K562 (cell line): Measurements from ENCODE around the gene KRTCAP2. TPM values are rescaled to one million over a fixed set of nuclear protein-coding genes. Genes with fewer than 3 reads are reported as not detected.
A peak's percentile ranks its signal among the peaks of the same experiment; 100 is the strongest.

Source experiments
- BCLAF1 ChIP-seq, 2 experiments: fragments of 450-650 bp in 1 of 2; IDR thresholded peaks; 2 replicates each; pipeline ENCODE4 v1.6.1; 2011 to 2017; ENCODE audit warnings: low read depth in 2 of 2, antibody characterized with exemption in 1 of 2, borderline replicate concordance in 1 of 2, low read length in 1 of 2, mild to moderate bottlenecking in 1 of 2, mixed read lengths in 1 of 2; ENCODE audit not compliant: control insufficient read depth in 1 of 2
- CREBBP ChIP-seq: IDR thresholded peaks from one replicate; pipeline ENCODE4 v1.6.1; 2012; ENCODE audit warnings: low read depth, mild to moderate bottlenecking, control low read depth, inconsistent platforms, low read length
- GATAD2A ChIP-seq: fragments of 450-650 bp; IDR thresholded peaks from 2 replicates; pipeline ENCODE4 v1.6.1; 2017
- MBD1 ChIP-seq: fragments of 250-450 bp; sonication (Bioruptor Pico); IDR thresholded peaks from 2 replicates; pipeline ENCODE4 v1.8.0; 2022; ENCODE audit warnings: inconsistent platforms
- MLLT1 ChIP-seq, 2 experiments: fragments of 450-650 bp; IDR thresholded peaks; 2 replicates each; pipeline ENCODE4 v1.6.1; 2016
- NCOA2 ChIP-seq, 2 experiments: fragments of 450-650 bp; IDR thresholded peaks; 2 replicates each; pipeline ENCODE4 v1.6.1; 2018; ENCODE audit warnings: mild to moderate bottlenecking in 2 of 2, moderate library complexity in 1 of 2; ENCODE audit not compliant: partially characterized antibody in 2 of 2
- NFRKB ChIP-seq: fragments of 450-650 bp; IDR thresholded peaks from 2 replicates; pipeline ENCODE4 v1.6.1; 2016; ENCODE audit warnings: low read depth
- NR2F6 ChIP-seq: fragments of 450-650 bp; formaldehyde crosslinking; IDR thresholded peaks from 2 replicates; pipeline ENCODE4 v1.4.0; 2020; ENCODE audit warnings: mild to moderate bottlenecking
- PHF20 ChIP-seq: fragments of 450-650 bp; IDR thresholded peaks from 2 replicates; pipeline ENCODE4 v1.6.1; 2018; ENCODE audit not compliant: partially characterized antibody
- SETDB1 ChIP-seq: IDR thresholded peaks from one replicate; pipeline ENCODE4 v1.6.1; 2012; ENCODE audit warnings: low read length, control low read depth, inconsistent platforms
- SRSF7 ChIP-seq: fragments of 200-400 bp; formaldehyde crosslinking; optimal IDR thresholded peaks from 2 replicates; pipeline ENCODE3; 2017; ENCODE audit warnings: mild to moderate bottlenecking, low read depth, low read length
- ZBTB33 ChIP-seq: sonication (generic); formaldehyde crosslinking; IDR thresholded peaks from 2 replicates; pipeline ENCODE4 v1.8.1; 2023; ENCODE audit warnings: mild to moderate bottlenecking, missing genetic modification reagents
- ZFP91 ChIP-seq: sonication (generic); formaldehyde crosslinking; IDR thresholded peaks from 2 replicates; pipeline ENCODE4 v1.8.0; 2022; ENCODE audit warnings: mild to moderate bottlenecking, missing genetic modification reagents
- ZNF121 ChIP-seq: sonication (generic); formaldehyde crosslinking; conservative IDR thresholded peaks from 2 replicates; pipeline ENCODE4 v1.8.0; 2022; ENCODE audit warnings: missing genetic modification reagents
- ZNF239 ChIP-seq: fragments of 250-450 bp; sonication (Bioruptor Pico); IDR thresholded peaks from 2 replicates; pipeline ENCODE4 v1.4.0; 2020; ENCODE audit warnings: mild to moderate bottlenecking
- ZNF644 ChIP-seq: fragments of 200-800 bp; sonication (Bioruptor generic); IDR thresholded peaks from 2 replicates; pipeline ENCODE4 v1.6.1; 2016; ENCODE audit warnings: low read depth, missing genetic modification characterization, missing compliant biosample characterization
- polyA plus RNA-seq, 8 experiments: library from polyadenylated mRNA; depleted of rRNA in 4 of 8; stranded (reverse) in 5 of 8; unstranded in 3 of 8; fragments of >200 nt; fragmentation: Nextera tagmentation in 2 of 8; fragmentation: Illumina TruSeq in 1 of 8; extraction: Ambion mirVana in 2 of 8; extraction: Trizol in 1 of 8; gene quantifications; 2 replicates each; pipeline versions ENCODE4 v1.2.1 to v1.2.3, GENCODE V29; 2011 to 2014; ENCODE audit warnings: inconsistent platforms in 1 of 8, missing spikeins in 1 of 8
- total RNA-seq, 7 experiments: library from RNA; depleted of rRNA in 6 of 7; stranded (reverse); fragments of >200 nt in 6 of 7; fragmentation: Illumina TruSeq in 2 of 7; extraction: Trizol in 2 of 7; gene quantifications; 2 replicates each; pipeline versions ENCODE4 v1.2.1 to v1.2.3, GENCODE V29; 2011 to 2021; ENCODE audit warnings: low replicate concordance in 1 of 7

KRTCAP2 gene
- total and polyA plus RNA-seq, 9 of the 15 experiments (the other 6 are each of a cell fraction or from before 2014, with no cell fraction given) = 126 to 436 (median 244) TPM

- TF ChIP-seq ZFP91 (CRISPR knock-in tag) (no peak), GATAD2A (no peak), NR2F6 (no peak), ZNF239 (CRISPR knock-in tag) (peak; percentile 24; the same call in 1 of the 2 replicates), BCLAF1 (IDR thresholded peaks at IDR 0.05; ENCODE audit: borderline replicate concordance in 1 of 2, control insufficient read depth in 1 of 2, low read depth in 2 of 2, low read length in 1 of 2) (0 out of 4 replicates have a peak, but pooled peaks of 1 of the 2 experiments have one; percentile 55), CREBBP (no peak), ZNF121 (CRISPR knock-in tag) (no peak), MBD1 (CRISPR knock-in tag) (no peak), PHF20 (peak; percentile 55), ZNF644 (tag) (no peak), SETDB1 (peak; percentile 29), NFRKB (peak; percentile 65; the same call in 1 of the 2 replicates), MLLT1 (IDR thresholded peaks at IDR 0.05) (0 out of 4 replicates have a peak, but pooled peaks of 1 of the 2 experiments have one; percentile 36), NCOA2 (IDR thresholded peaks at IDR 0.05; ENCODE audit: partially characterized antibody in 2 of 2) (no peak), SRSF7 (no peak), ZBTB33 (CRISPR knock-in tag) (no peak)
Observed at GRCh38 chr1:155172732-155173477, at the start of gene KRTCAP2 (continued).
